SIG-M5 treated with dmso at 0.1 percent for 504 hours (cell line): ENCODE results near the gene HS3ST3A1.
"Not testable (repeated sequence)": the region's sequence is repeated elsewhere in the genome, so short reads cannot be mapped to it uniquely, and the experiment has no call there.

Source experiments
- DNase-seq: peaks from one replicate; lab custom pipeline; 2025; ENCODE audit not compliant: unreplicated experiment; lab: John Stamatoyannopoulos, UW

Gene HS3ST3A1

GRCh38 chr17:13539421-13539820 is 62.3 kb downstream of the HS3ST3A1 start:
- DNase-seq, result no peak

DNA sequence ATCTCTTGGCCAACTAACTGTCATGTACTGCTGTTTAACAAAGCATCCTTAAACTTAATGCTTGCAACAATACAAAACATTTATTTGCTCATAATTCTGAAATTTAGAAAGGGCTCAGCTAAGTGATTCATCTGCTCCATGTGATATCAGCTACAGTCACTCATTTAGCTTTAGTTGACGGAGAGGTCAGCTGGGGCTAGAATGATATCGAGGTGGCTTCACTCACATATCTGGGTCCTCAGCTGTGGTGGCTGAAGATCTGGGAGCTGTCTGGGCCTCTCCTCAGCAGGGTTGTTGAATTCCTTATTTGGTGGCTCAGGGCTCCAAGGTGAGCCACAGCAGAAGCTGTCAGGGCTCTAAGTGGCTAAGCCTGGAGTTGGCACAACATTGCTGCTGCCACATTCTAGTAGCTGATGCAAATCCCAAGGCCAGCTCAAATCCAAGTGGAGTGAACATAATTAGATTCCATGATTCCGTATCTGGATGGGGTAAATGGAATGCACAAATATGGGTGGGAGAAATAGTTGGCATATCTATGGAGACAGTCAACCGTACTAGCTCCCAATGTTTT is 62.8 kb downstream of the HS3ST3A1 start:
- no peak for DNase-seq

DNA sequence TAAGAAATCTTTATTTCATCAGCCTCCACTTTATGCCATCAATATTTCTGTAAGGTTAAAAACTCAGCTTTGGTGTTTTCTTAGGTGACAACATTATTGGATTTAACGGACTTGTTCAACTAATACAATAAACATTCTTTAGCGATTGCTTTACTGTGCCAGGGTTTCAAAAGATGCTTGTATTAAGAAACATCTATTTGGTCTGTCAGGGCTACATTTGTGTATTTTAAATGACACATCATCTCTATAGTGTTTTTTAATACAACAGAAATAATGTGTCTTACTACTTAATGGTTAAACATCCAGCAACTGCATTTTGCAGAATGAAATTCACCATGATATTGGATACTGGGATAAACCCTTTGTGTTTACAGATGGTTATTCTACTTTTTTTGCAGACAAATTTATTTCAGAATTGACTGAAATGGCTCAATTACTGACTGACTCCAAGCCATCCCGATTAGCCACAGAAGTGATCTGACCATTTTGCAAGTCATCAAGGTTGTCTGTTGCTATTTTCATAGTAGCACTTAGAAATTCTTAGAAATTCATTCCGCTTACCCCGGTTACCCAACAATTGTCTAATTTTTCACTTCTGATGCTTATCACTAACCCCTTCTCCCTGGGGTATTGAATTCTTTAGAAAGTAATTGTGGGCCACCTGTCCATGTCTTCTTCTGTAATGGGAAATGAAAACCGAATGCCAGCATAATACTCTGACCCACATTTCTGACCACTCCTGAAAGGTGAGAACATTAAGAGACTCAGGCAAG is 63.7 kb downstream of the HS3ST3A1 start:
- DNase-seq, result no peak

GRCh38 chr17:13537167-13537731 is 64.5 kb downstream of the HS3ST3A1 start:
- no peak for DNase-seq

- DNase-seq, result no peak
Observed at GRCh38 chr17:13534946-13535345, 66.8 kb downstream of the HS3ST3A1 start.

GRCh38 chr17:13531721-13532120 is 70.0 kb downstream of the HS3ST3A1 start:
- DNase-seq, result no peak

DNA sequence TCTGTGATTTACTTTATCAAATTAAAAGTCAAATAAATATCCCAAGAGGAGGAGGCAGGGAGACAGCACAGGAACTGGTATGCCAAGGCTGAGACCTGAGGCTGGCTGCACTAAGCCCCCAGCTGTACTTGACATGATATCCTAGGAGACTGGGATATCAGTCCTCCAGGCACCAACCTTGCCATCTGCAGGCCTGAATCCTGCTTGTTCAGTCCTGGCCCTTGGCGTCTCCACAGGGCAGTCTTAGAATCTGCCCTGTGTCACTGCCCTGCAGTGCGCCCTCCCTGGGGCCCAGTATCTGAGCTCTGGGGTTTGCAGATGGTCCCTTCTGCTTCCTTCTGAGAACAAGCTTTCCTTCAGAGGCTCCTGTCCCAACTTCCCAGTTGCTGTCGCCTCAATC is 75.9 kb downstream of the HS3ST3A1 start:
- no peak for DNase-seq

DNA sequence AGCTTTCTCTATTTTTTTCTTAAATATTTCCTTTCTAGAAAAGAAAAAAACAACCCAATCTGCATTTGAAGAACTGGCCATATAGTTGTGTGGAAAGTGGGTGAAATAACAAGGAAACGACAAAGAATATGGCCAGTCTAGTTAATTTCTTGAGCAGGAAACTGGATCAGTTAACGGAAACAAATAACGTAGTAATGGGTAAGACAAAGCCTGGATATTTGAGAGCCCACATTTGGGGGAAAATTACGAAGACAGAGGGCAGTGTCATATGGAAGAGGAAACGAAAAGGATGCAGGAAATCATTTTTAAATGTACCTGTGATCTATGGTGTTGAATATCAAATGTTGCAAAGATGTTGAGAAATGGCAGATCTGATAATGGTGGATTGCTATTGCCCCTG is 78.6 kb downstream of the HS3ST3A1 start:
- no peak for DNase-seq

DNA sequence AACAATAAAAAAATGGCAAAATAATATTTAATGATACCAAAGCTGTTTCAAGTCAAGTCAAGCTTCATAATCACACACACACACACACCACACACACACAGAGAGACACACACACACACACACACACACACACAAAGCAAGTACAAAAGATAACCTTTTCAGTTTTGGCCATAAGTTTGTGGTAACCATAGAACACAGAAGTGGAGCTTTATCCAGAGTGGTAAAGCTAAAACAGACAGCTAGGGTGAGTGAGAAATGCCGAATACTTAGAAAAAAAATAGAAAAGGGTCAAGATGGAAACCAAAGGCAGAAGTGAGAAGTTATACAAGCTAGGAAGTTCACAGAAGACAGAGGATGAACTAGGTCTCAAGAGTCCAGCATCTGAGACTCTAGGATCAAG is 79.0 kb downstream of the HS3ST3A1 start:
- DNase-seq, result no peak

- no peak for DNase-seq
Observed at GRCh38 chr17:13521784-13522183, 79.9 kb downstream of the HS3ST3A1 start.

DNA sequence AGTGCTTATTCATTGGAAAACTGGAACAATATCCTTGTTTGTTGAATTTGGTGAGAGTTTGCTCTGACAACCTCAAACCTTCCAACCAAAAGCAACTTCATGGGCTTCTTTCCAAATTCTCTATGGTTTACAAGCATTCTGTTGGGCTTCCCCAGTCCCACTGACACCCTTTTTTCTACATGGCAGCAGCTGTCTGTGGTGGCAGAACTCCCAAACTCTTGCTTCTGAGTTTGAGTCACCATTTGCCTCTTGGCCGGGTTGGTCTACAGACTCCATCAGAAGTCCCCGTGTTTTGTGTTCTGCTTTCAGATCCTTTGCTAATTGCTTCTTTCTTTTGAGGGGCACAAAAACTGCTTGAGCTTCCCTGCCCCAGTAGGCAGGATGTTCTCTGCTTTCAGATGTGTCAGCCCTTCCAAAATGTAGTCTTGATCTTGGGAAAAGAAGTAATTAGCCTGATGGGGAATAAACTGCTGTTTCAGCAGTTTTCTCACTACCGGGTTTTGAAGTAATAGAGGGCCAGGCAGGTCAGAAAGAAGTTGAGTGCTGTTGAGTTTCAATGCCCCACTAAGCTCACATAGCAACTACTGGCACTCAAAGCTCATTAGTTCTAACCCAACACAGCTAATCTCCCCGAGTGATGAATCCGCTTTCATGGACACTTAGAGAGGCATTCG is 80.7 kb downstream of the HS3ST3A1 start:
- no peak for DNase-seq

GRCh38 chr17:13518261-13519000 is 83.3 kb downstream of the HS3ST3A1 start:
- DNase-seq, result no peak

- DNase-seq, result no peak
Observed at GRCh38 chr17:13513039-13513405, 88.7 kb downstream of the HS3ST3A1 start.

GRCh38 chr17:13510062-13510461 is 91.7 kb downstream of the HS3ST3A1 start:
- DNase-seq, result no peak

DNA sequence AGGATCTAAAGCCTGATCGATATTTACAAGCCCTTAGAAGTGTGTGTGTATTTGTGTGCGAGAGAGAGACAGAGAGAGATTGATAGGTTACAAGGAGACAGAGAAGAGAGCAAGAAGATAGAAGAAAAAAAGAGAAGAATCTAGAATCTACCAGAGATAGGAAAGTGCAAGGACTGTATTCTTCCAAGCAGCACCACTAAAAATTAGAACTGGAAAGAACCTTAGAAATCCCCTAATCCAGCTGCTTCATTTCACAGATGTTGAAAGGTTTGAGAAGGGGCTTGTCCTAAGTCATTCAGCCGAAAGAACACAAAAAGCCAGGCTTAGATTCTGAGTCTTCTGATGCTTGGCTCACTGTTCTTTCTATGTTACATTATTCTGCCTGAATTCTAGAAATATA is 92.2 kb downstream of the HS3ST3A1 start:
- DNase-seq, result no peak

DNA sequence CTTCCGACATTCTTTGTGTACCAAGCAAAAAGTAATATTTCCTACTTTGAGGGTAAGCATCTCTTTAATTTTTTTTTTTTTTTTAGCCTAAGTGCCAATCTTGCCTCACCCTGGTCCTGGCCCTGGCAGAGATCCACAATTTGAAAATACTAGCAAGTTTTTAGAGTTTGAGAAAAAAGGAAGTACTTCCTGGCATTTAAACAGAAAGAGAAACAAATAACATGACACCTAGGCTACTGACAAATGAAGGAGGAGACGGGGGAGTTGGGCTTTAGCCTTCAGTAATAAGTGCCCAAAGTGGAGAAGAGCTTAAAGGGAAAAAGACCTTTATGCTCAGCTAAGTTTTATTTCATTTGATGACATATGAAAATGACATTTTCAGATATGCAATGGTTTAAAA is 92.8 kb downstream of the HS3ST3A1 start:
- DNase-seq, result no peak

DNA sequence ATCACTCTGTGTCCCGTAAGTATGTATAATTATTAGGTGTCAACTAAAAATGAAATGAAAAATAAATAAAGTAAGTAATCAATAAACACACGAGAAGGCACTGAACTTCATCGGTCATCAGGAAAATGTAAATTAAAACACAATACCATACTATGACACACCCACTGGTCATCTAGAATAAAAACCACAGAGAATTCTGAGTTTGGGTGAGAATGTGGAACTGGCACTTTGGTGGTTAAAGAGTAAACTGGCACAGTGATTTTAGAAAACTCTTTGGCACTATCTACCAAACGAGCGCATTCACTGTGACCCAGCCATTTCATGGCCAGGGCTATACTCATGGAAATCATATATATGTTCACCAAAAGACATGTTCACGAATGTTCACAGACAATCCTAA is 98.2 kb downstream of the HS3ST3A1 start:
- no peak for DNase-seq

GRCh38 chr17:13502263-13502662 is 99.5 kb downstream of the HS3ST3A1 start:
- DNase-seq, result no peak

GRCh38 chr17:13500947-13501346 is 100.8 kb downstream of the HS3ST3A1 start:
- no peak for DNase-seq

- DNase-seq, result no peak
Observed at GRCh38 chr17:13498184-13498583, 103.5 kb downstream of the HS3ST3A1 start.

GRCh38 chr17:13496553-13497056 is 105.1 kb downstream of the HS3ST3A1 start:
- DNase-seq, result not testable (repeated sequence)
